Natural killer cell (primary cell): ENCODE measurements around the gene BEST4. TPM values are rescaled to one million over a fixed set of nuclear protein-coding genes. Genes with fewer than 3 reads are reported as not detected.
A peak's percentile ranks its signal among the peaks of the same experiment; 100 is the strongest.

Source experiments
- ATAC-seq, 3 donors: fragments of 150-1000 bp in 2 of 3; fragments of 200-7000 bp in 1 of 3; cut with Tn5 transposase; 1 replicate in 1 of 3; 2 replicates in 2 of 3; pipeline ENCODE4 v1.10.0; 2021; ENCODE audit warnings: mild to moderate bottlenecking in 2 of 3, moderate library complexity in 2 of 3
- DNase-seq, 2 donors: peaks; one replicate each; pipeline versions ENCODE4 v3.0.0 to v3.0.0-alpha.2; 2013 to 2021; ENCODE audit warnings: mixed read lengths in 1 of 2
- H3K27ac ChIP-seq: one replicate; pipeline ENCODE4 v1.5.1; 2013; ENCODE audit warnings: mild to moderate bottlenecking, low read length
- H3K27me3 ChIP-seq: one replicate; pipeline ENCODE4 v1.6.1; 2013; ENCODE audit warnings: low read length; ENCODE audit not compliant: control insufficient read depth, insufficient read depth
- H3K36me3 ChIP-seq: one replicate; pipeline ENCODE4 v1.6.1; 2013; ENCODE audit warnings: low read length; ENCODE audit not compliant: control insufficient read depth, insufficient read depth
- H3K4me1 ChIP-seq: one replicate; pipeline ENCODE4 v1.6.1; 2013; ENCODE audit warnings: low read length; ENCODE audit not compliant: control insufficient read depth, insufficient read depth
- H3K4me3 ChIP-seq: one replicate; pipeline ENCODE4 v1.5.1; 2013; ENCODE audit warnings: low read length
- H3K9me3 ChIP-seq: one replicate; pipeline ENCODE4 v1.6.1; 2013; ENCODE audit warnings: low read length; ENCODE audit not compliant: control insufficient read depth, insufficient read depth
- H3K27ac Mint-ChIP-seq, 2 donors: one replicate each; pipeline ENCODE4 v1.8.0; 2022; ENCODE audit warnings: mild to moderate bottlenecking in 2 of 2, mixed read lengths in 2 of 2, moderate library complexity in 1 of 2
- H3K27me3 Mint-ChIP-seq, 2 donors: one replicate each; pipeline ENCODE4 v1.8.0; 2022; ENCODE audit warnings: low read depth in 2 of 2, mixed read lengths in 2 of 2
- H3K36me3 Mint-ChIP-seq: one replicate; pipeline ENCODE4 v1.8.0; 2022; ENCODE audit warnings: mixed read lengths
- H3K4me1 Mint-ChIP-seq, 2 donors: one replicate each; pipeline ENCODE4 v1.8.0; 2022; ENCODE audit warnings: mixed read lengths in 2 of 2
- H3K4me3 Mint-ChIP-seq: one replicate; pipeline ENCODE4 v1.8.0; 2022; ENCODE audit warnings: mild to moderate bottlenecking, moderate library complexity, mixed read lengths
- H3K9me3 Mint-ChIP-seq, 2 donors: one replicate each; pipeline ENCODE4 v1.8.0; 2022; ENCODE audit warnings: mixed read lengths in 2 of 2
- WGBS: methylation state at CpG from one replicate; pipeline ENCODE4 v1.1.7; 2013; ENCODE audit warnings: missing lambda C conversion rate; ENCODE audit not compliant: insufficient coverage; 5-methylcytosine and 5-hydroxymethylcytosine counted together
- intact Hi-C: fragments of 100-400 bp; cut with micrococcal nuclease; formaldehyde crosslinking; loops from one replicate; pipeline ENCODE4 v1.14.2; 2022
- total RNA-seq, 4 donors: library from RNA; stranded (reverse); fragments of 120-200 nt in 1 of 4; gene quantifications; one replicate each; pipeline versions ENCODE4 v1.2.3 to v1.2.4, GENCODE V29; 2013 to 2022
- TF ChIP-seq, protein P1 (sequence below): fragments of 200-600 bp; IDR thresholded peaks from one replicate; pipeline ENCODE4 v1.8.0; 2022; ENCODE audit warnings: antibody characterized with exemption

Gene BEST4
- total RNA-seq, 3 donors from 2014 or later (not counting 1 experiment from before 2014, with no cell fraction given), result 0.18 to 0.33 (median 0.28) TPM

DNA sequence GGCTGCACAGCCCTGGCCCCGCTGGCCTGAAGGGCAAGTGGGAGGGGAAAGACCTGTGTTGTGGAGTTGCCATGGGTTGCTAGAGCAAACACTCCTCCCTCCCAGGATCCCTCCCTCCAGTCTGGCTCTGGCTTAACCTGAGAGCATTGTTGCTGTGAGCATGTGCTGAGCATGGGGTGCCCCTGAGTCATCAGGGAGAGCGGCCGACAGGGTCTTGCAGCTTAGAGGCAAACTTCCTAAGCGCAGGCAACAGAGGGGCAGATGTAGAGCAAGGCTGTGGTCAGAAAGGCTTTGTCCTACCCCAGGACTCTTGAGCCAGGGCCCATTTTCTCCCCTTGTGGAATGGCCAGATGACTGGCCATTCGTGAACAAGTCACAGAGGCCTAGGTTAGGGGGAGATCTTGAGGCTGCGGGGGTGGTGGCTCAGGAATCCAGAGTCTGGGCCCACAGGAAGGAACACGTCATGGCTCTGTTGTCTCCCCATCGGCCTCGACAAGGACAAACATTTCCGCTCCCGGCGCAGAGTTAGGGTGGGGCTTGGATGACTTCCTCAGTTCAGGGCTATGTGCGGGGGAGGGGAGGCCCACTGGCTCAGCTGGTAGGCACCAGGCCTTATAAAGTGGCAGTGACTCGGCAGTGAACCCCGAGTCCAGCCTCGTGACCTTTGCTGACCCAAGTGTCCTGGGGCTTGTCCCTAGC, 19.5 kb upstream of the BEST4 start:
- WGBS, result 19% methylated on average over 15 of the region's 16 CpGs
- peaks cover 17% of the 10 kb centered on the region for H3K36me3 ChIP-seq
- H3K27ac ChIP-seq, result peak overlapping the region; percentile 95
- Mint-ChIP-seq H3K27ac (peak overlapping the region; percentile 88 to 95), H3K36me3 (no peaks in the 10 kb centered on the region), H3K4me3 (peak overlapping the region; percentile 4), H3K4me1 (peaks cover 22 to 35% of the 10 kb centered on the region in 2 donors), H3K27me3 (no peaks in the 10 kb centered on the region), H3K9me3 (no peaks in the 10 kb centered on the region)
- ATAC-seq, result peak; percentile 29 to 70 (median 46)
- no peak overlapping the region for H3K4me3 ChIP-seq
- peaks cover 51% of the 10 kb centered on the region for H3K4me1 ChIP-seq
- intact Hi-C loops, result no loop called here
- DNase-seq, result peak; percentile 54 to 94
- H3K9me3 ChIP-seq, result no peaks in the 10 kb centered on the region
- H3K27me3 ChIP-seq, result no peaks in the 10 kb centered on the region
- TF ChIP-seq, protein P1, sequence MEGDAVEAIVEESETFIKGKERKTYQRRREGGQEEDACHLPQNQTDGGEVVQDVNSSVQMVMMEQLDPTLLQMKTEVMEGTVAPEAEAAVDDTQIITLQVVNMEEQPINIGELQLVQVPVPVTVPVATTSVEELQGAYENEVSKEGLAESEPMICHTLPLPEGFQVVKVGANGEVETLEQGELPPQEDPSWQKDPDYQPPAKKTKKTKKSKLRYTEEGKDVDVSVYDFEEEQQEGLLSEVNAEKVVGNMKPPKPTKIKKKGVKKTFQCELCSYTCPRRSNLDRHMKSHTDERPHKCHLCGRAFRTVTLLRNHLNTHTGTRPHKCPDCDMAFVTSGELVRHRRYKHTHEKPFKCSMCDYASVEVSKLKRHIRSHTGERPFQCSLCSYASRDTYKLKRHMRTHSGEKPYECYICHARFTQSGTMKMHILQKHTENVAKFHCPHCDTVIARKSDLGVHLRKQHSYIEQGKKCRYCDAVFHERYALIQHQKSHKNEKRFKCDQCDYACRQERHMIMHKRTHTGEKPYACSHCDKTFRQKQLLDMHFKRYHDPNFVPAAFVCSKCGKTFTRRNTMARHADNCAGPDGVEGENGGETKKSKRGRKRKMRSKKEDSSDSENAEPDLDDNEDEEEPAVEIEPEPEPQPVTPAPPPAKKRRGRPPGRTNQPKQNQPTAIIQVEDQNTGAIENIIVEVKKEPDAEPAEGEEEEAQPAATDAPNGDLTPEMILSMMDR, result no peak

DNA sequence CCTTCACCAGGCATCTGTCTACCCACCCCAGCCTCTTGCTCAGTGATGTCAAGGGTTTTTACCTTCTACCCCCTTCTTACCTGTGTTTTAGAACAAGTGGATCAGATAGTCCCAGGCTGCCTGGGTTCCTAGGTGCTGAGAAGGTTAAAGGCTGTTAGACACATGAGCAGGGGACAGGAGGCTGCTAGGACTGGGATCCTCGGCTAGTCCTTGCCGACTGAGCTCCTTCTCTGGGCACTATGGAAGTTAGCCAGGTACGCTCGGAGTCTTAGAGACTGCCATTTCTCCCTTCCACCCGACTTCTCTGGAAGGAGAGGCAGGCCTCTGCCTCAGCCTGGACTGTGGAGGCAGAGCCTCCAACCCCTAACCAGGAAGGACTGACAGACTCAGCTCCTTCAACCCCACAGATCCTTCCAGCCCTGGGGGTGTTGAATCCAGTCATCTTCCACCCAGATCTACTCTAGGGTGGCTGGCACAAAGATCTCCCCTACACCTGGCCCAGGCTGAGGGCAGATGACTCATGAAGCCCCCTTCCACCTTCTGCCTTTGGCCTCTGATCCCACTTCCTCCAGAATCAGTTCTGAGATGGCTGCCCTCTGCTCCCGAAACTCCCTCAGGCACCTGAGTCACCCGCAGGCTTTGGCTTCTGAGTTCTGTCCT, 18.9 kb upstream of the BEST4 start, which contains the start of gene DYNLT4:
Gene DYNLT4, minus strand, starts transcription at position 648 of the 660 bp plus-strand sequence. CDS start 683 bp downstream, outside the sequence.
- TF ChIP-seq, protein P1, result no peak
- H3K36me3 ChIP-seq, result peaks cover 20% of the 10 kb centered on the region
- H3K27ac Mint-ChIP-seq, result peak within 1 kb of the TSS; percentile 88 to 95

DNA sequence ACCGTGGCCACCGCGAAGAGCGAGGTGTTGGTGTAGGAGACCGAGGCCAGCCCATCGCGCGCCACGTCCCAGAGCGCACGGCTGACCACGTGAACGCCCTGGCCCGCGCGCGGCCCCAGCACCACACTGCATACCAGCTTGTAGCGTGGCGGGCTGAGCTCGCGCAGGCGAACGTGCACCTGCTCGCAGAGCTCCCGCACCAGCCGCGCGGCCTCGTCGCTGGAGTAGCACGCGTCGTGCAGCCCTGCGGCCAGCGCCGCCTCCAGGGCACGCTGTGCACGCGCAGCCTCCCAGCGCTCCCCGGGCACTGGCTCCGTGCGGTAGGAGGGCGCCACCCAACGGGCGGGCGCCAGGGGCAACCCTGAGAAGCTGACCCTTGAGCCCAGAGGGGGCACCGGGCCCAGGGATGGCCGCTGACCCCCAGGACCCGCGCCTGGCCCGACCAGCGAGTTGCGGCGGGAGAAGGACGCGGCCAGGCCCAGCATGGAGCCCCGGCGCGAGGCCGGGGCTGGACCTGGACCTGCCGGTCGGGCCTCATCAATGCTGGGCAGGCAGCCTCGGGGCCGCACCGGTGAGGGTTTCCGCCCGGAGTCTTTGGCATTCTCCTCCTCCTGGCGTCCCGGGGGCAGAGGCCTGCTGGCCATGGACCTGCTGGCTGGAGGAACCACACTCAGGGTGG, 18.2 kb upstream of the BEST4 start:
- Histone ChIP-seq H3K27me3 (no peaks in the 10 kb centered on the region), H3K4me1 (peaks cover 57% of the 10 kb centered on the region), H3K27ac (peak overlapping the region; percentile 95), H3K9me3 (no peaks in the 10 kb centered on the region), H3K4me3 (no peak overlapping the region), H3K36me3 (peaks cover 20% of the 10 kb centered on the region)
- H3K9me3 Mint-ChIP-seq, result no peaks in the 10 kb centered on the region
- DNase-seq, result peak in 1 of 2 donors; percentile 48
- no peak for ATAC-seq
- no peaks in the 10 kb centered on the region for H3K36me3 Mint-ChIP-seq
- TF ChIP-seq, protein P1, result no peak
- H3K4me3 Mint-ChIP-seq, result no peak overlapping the region
- WGBS, result 97% methylated on average over 70 of the region's 70 CpGs
- peaks cover 20 to 42% of the 10 kb centered on the region in 2 donors for H3K4me1 Mint-ChIP-seq
- H3K27me3 Mint-ChIP-seq, result no peaks in the 10 kb centered on the region
- peak overlapping the region in 1 of 2 donors; percentile 42 for H3K27ac Mint-ChIP-seq
- intact Hi-C loops, result no loop called here

More for the DNA sequence above, 18.9 kb upstream of the BEST4 start, which contains the start of gene DYNLT4:
- H3K36me3 Mint-ChIP-seq, result no peaks in the 10 kb centered on the region
- H3K9me3 Mint-ChIP-seq, result no peaks in the 10 kb centered on the region
- DNase-seq (peak in 1 of 2 donors; percentile 50), ATAC-seq (no peak)
- Histone ChIP-seq H3K27me3 (no peaks in the 10 kb centered on the region), H3K27ac (peak within 1 kb of the TSS; percentile 95), H3K4me1 (peaks cover 53% of the 10 kb centered on the region), H3K4me3 (no peak within 1 kb of the TSS), H3K9me3 (no peaks in the 10 kb centered on the region)
- WGBS, result 87% methylated on average over 7 of the region's 7 CpGs
- peaks cover 22 to 40% of the 10 kb centered on the region in 2 donors for H3K4me1 Mint-ChIP-seq
- peak within 1 kb of the TSS; percentile 4 for H3K4me3 Mint-ChIP-seq
- intact Hi-C loops, result no loop called here
- no peaks in the 10 kb centered on the region for H3K27me3 Mint-ChIP-seq
